IMR-90 (cell line): ENCODE data around the gene ARHGAP15. TPM values are rescaled to one million over a fixed set of nuclear protein-coding genes. Genes with fewer than 3 reads are reported as not detected.

Experiments
- ATAC-seq: fragments of 200-7000 bp; cut with Tn5 transposase; 2 replicates; pipeline ENCODE4 v1.9.1; 2020; ENCODE audit warnings: low read depth, mild to moderate bottlenecking, moderate library complexity
- BruUV-seq: library from RNA; stranded (reverse); fragments of 400-500 nt; replicated peaks from 2 replicates; lab custom pipeline; 2021; lab: Mats Ljungman, UMichigan
- CTCF ChIA-PET: fragments of 300-600 bp; formaldehyde crosslinking; extraction: SDS; loops from one replicate; lab custom pipeline; 2021; ENCODE audit warnings: antibody characterized with exemption; lab: Yijun Ruan, JAX
- POLR2A ChIA-PET: fragments of 300-600 bp; sonication (Branson Sonifier 250); formaldehyde crosslinking; loops from one replicate; lab custom pipeline; 2022; ENCODE audit warnings: antibody characterized with exemption; ENCODE audit not compliant: unreplicated experiment; lab: Charles Lee
- DNase-seq: peaks from one replicate; pipeline ENCODE4 v3.0.0; 2013
- H2AFZ ChIP-seq: replicated peaks from 2 replicates; pipeline ENCODE3; 2013; ENCODE audit warnings: low read length, mild to moderate bottlenecking; ENCODE audit not compliant: poor library complexity
- H2AK5ac ChIP-seq: 2 replicates; pipeline ENCODE4 v1.6.1; 2013; ENCODE audit warnings: low read depth, low read length, inconsistent platforms
- H2AK9ac ChIP-seq: replicated peaks from 2 replicates; pipeline ENCODE3; 2013; ENCODE audit warnings: mild to moderate bottlenecking, low read depth, low read length, moderate library complexity; ENCODE audit not compliant: poor library complexity
- H2BK120ac ChIP-seq: 2 replicates; pipeline ENCODE4 v1.6.1; 2013; ENCODE audit warnings: low read depth, low read length, inconsistent platforms
- H2BK15ac ChIP-seq: 3 replicates; pipeline ENCODE4 v1.6.1; 2013; ENCODE audit warnings: low read depth, low read length, inconsistent platforms
- H2BK20ac ChIP-seq: 2 replicates; pipeline ENCODE4 v1.6.1; 2013; ENCODE audit warnings: low read depth, mild to moderate bottlenecking, inconsistent platforms, low read length, moderate library complexity
- H2BK5ac ChIP-seq: 2 replicates; pipeline ENCODE4 v1.6.1; 2013; ENCODE audit warnings: mild to moderate bottlenecking, low read depth, low read length, inconsistent platforms; ENCODE audit not compliant: poor library complexity, severe bottlenecking
- H3K14ac ChIP-seq: replicated peaks from 2 replicates; pipeline ENCODE4 v1.6.1; 2013; ENCODE audit warnings: low read depth, low read length, inconsistent platforms
- H3K18ac ChIP-seq: 2 replicates; pipeline ENCODE4 v1.6.1; 2013; ENCODE audit warnings: low read depth, low read length, control low read depth
- H3K23ac ChIP-seq: 2 replicates; pipeline ENCODE4 v1.6.1; 2013; ENCODE audit warnings: low read depth, low read length, inconsistent platforms
- H3K27ac ChIP-seq: 2 replicates; pipeline ENCODE4 v1.5.1; 2013; ENCODE audit warnings: mild to moderate bottlenecking, control low read depth, low read length; ENCODE audit not compliant: insufficient read depth
- H3K27me3 ChIP-seq: 2 replicates; pipeline ENCODE4 v1.6.1; 2013; ENCODE audit warnings: low read length; ENCODE audit not compliant: control insufficient read depth, insufficient read depth
- H3K36me3 ChIP-seq: 2 replicates; pipeline ENCODE4 v1.6.1; 2013; ENCODE audit warnings: low read length, mixed read lengths; ENCODE audit not compliant: control insufficient read depth, insufficient read depth
- H3K4ac ChIP-seq: 2 replicates; pipeline ENCODE4 v1.6.1; 2013; ENCODE audit warnings: low read depth, low read length, inconsistent platforms
- H3K4me1 ChIP-seq: 2 replicates; pipeline ENCODE4 v1.6.1; 2013; ENCODE audit warnings: low read length, mixed read lengths; ENCODE audit not compliant: control insufficient read depth, insufficient read depth
- H3K4me2 ChIP-seq: 2 replicates; pipeline ENCODE4 v1.6.1; 2013; ENCODE audit warnings: low read depth, mild to moderate bottlenecking, control low read depth, low read length, moderate library complexity
- H3K4me3 ChIP-seq: 2 replicates; pipeline ENCODE4 v1.5.1; 2013; ENCODE audit warnings: low read depth, mild to moderate bottlenecking, control low read depth, low read length, moderate library complexity; ENCODE audit not compliant: insufficient read depth
- H3K56ac ChIP-seq: 2 replicates; pipeline ENCODE4 v1.6.1; 2013; ENCODE audit warnings: low read length, inconsistent platforms; ENCODE audit not compliant: insufficient read depth; ENCODE audit errors: extremely low read depth
- H3K79me1 ChIP-seq, 2 experiments: 2 replicates each; pipeline ENCODE4 v1.6.1; 2013; ENCODE audit warnings: low read length in 2 of 2, inconsistent platforms in 1 of 2, low read depth in 1 of 2
- H3K9ac ChIP-seq: 2 replicates; pipeline ENCODE4 v1.6.1; 2013; ENCODE audit warnings: low read depth, low read length, control low read depth
- H3K9me1 ChIP-seq: 2 replicates; pipeline ENCODE4 v1.6.1; 2013; ENCODE audit warnings: low read length, inconsistent platforms; ENCODE audit not compliant: insufficient read depth
- H3K9me3 ChIP-seq: 2 replicates; pipeline ENCODE4 v1.6.1; 2013; ENCODE audit warnings: low read length; ENCODE audit not compliant: control insufficient read depth, insufficient read depth
- H4K20me1 ChIP-seq: 2 replicates; pipeline ENCODE4 v1.6.1; 2013; ENCODE audit warnings: low read length, inconsistent platforms; ENCODE audit not compliant: insufficient read depth
- H4K5ac ChIP-seq: 2 replicates; pipeline ENCODE4 v1.6.1; 2013; ENCODE audit warnings: mild to moderate bottlenecking, low read depth, low read length, control low read depth
- H4K8ac ChIP-seq, 2 experiments: 2 replicates each; pipeline ENCODE4 v1.6.1; 2013; ENCODE audit warnings: low read depth in 2 of 2, low read length in 2 of 2, control low read depth in 1 of 2, inconsistent platforms in 1 of 2
- H4K91ac ChIP-seq: 2 replicates; pipeline ENCODE4 v1.6.1; 2013; ENCODE audit warnings: low read depth, low read length, inconsistent platforms; ENCODE audit not compliant: insufficient read depth
- BHLHE40 ChIP-seq: fragments of 150-350 bp; IDR thresholded peaks from 2 replicates; pipeline ENCODE4 v1.6.1; 2016; ENCODE audit warnings: mild to moderate bottlenecking, low read depth, low read length
- CEBPB ChIP-seq: IDR thresholded peaks from 2 replicates; pipeline ENCODE4 v1.6.1; 2012; ENCODE audit warnings: low read depth, low read length, improper control_type of control experiment
- FOS ChIP-seq: fragments of 150-350 bp; IDR thresholded peaks from 2 replicates; pipeline ENCODE4 v1.6.1; 2016; ENCODE audit warnings: low read depth, low read length
- NFE2L2 ChIP-seq: fragments of 150-350 bp; IDR thresholded peaks from 2 replicates; pipeline ENCODE4 v1.6.1; 2016; ENCODE audit warnings: low read depth, mild to moderate bottlenecking, low read length
- POLR2A ChIP-seq: IDR thresholded peaks from 2 replicates; pipeline ENCODE4 v1.6.1; 2012; ENCODE audit warnings: mild to moderate bottlenecking, low read depth, low read length
- RCOR1 ChIP-seq: IDR thresholded peaks from 2 replicates; pipeline ENCODE4 v1.6.1; 2012; ENCODE audit warnings: mild to moderate bottlenecking, low read length, improper control_type of control experiment; ENCODE audit not compliant: insufficient replicate concordance
- RFX5 ChIP-seq: IDR thresholded peaks from 2 replicates; pipeline ENCODE4 v1.8.0; 2012; ENCODE audit warnings: low read depth, mild to moderate bottlenecking, low read length, moderate library complexity
- SMC3 ChIP-seq: fragments of 150-350 bp; IDR thresholded peaks from 2 replicates; pipeline ENCODE4 v1.6.1; 2016; ENCODE audit warnings: low read depth, mild to moderate bottlenecking, antibody characterized with exemption, low read length, moderate library complexity
- WGBS, 2 experiments: methylation state at CpG; one replicate each; pipeline versions ENCODE4 v1.1.5 to v1.1.7; 2013; ENCODE audit warnings: missing lambda C conversion rate in 2 of 2; ENCODE audit not compliant: insufficient read length in 1 of 2; ENCODE audit errors: extremely low coverage in 2 of 2; 5-methylcytosine and 5-hydroxymethylcytosine counted together
- dilution Hi-C: fragments of 300-500 bp; cut with HindIII; formaldehyde crosslinking; loops from one replicate; pipeline ENCODE4 v1.14.3; 2018; ENCODE audit warnings: low sequenced_read_pairs; ENCODE audit not compliant: unreplicated experiment
- in situ Hi-C: fragments of 300-500 bp; cut with MboI; formaldehyde crosslinking; loops from 3 replicates; pipeline ENCODE4 v1.14.3; 2019; ENCODE audit warnings: low sequenced_read_pairs, inconsistent platforms, mixed read lengths
- intact Hi-C: fragments of 100-400 bp; cut with micrococcal nuclease; formaldehyde crosslinking; loops from 2 replicates; pipeline ENCODE4 v1.10.0; 2022
- polyA plus RNA-seq, 3 experiments: library from polyadenylated mRNA; depleted of rRNA; stranded (reverse); fragments of >200 nt; gene quantifications; 2 replicates each; pipeline ENCODE4 v1.2.3, GENCODE V29; 2012; ENCODE audit warnings: low replicate concordance in 1 of 3
- total RNA-seq: library from RNA; depleted of rRNA; stranded (reverse); fragments of >200 nt; gene quantifications from 2 replicates; pipeline ENCODE4 v1.2.3, GENCODE V29; 2012
- TF ChIP-seq, protein P1 (sequence below): fragments of 150-350 bp; IDR thresholded peaks from 2 replicates; pipeline ENCODE4 v1.6.1; 2017; ENCODE audit warnings: mild to moderate bottlenecking, antibody characterized with exemption, low read length, low read depth
- TF ChIP-seq, protein P2 (sequence below): fragments of 150-350 bp; IDR thresholded peaks from 2 replicates; pipeline ENCODE4 v1.6.1; 2016; ENCODE audit warnings: low read depth, mild to moderate bottlenecking, low read length, moderate library complexity, borderline replicate concordance

Gene ARHGAP15
- total and polyA plus RNA-seq, 2 of the 4 experiments (the other 2 are of a cell fraction): not detected

DNA sequence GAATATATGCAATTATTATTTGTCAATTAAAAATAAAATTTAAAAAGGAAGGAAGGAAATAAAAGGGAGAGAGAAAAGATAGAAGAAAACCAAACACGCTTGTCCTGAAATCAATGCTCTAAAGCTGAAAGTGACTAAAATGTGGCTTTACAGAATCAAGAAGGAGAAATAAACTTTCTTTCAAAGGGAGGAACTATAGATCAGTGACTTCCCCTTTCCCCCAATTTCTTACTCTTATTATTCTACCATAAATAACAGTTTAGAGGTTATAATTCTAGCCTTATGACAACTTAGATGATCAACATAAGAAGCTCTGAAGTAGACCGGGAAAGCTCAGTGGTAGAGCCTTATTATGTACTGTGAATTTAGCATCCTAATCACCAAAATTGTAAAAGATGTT is 122.5 kb downstream of the ARHGAP15 start:
- Histone ChIP-seq H2BK15ac (no peak overlapping the region), H3K4me2 (no peak overlapping the region), H3K9me1 (no peaks in the 10 kb centered on the region), H3K4me1 (no peaks in the 10 kb centered on the region), H4K91ac (no peak overlapping the region), H2AK9ac (no peak overlapping the region), H3K79me1 (no peaks in the 10 kb centered on the region), H3K9ac (no peak overlapping the region), H3K4ac (no peak overlapping the region), H4K20me1 (no peaks in the 10 kb centered on the region), H2BK20ac (no peak overlapping the region), H2AFZ (no peak overlapping the region), H3K14ac (no peak overlapping the region), H4K8ac (no peak overlapping the region), H3K9me3 (no peaks in the 10 kb centered on the region), H2BK5ac (no peak overlapping the region), H3K36me3 (no peaks in the 10 kb centered on the region), H3K18ac (no peak overlapping the region), H4K5ac (no peak overlapping the region), H3K4me3 (no peak overlapping the region), H3K27me3 (peaks cover 6% of the 10 kb centered on the region), H3K56ac (no peak overlapping the region), H3K23ac (no peak overlapping the region), H2BK120ac (no peak overlapping the region), H2AK5ac (no peak overlapping the region), H3K27ac (no peak overlapping the region)
- intact Hi-C loops: no loop called here
- dilution Hi-C loops: no loop called here
- POLR2A ChIA-PET: no interaction called here
- no CpG with 5 or more reads among the region's 2 CpGs for WGBS, 2 experiments
- in situ Hi-C loops: loop anchor here (10.0 kb wide), 1 partner anchor 217 kb away; no protein-coding TSS in a partner anchor
- TF ChIP-seq POLR2A (no peak), FOS (no peak), CEBPB (no peak), SMC3 (no peak), BHLHE40 (no peak), RFX5 (no peak), NFE2L2 (no peak), RCOR1 (no peak)
- TF ChIP-seq, protein P1, sequence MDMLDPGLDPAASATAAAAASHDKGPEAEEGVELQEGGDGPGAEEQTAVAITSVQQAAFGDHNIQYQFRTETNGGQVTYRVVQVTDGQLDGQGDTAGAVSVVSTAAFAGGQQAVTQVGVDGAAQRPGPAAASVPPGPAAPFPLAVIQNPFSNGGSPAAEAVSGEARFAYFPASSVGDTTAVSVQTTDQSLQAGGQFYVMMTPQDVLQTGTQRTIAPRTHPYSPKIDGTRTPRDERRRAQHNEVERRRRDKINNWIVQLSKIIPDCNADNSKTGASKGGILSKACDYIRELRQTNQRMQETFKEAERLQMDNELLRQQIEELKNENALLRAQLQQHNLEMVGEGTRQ: no peak
- TF ChIP-seq, protein P2, sequence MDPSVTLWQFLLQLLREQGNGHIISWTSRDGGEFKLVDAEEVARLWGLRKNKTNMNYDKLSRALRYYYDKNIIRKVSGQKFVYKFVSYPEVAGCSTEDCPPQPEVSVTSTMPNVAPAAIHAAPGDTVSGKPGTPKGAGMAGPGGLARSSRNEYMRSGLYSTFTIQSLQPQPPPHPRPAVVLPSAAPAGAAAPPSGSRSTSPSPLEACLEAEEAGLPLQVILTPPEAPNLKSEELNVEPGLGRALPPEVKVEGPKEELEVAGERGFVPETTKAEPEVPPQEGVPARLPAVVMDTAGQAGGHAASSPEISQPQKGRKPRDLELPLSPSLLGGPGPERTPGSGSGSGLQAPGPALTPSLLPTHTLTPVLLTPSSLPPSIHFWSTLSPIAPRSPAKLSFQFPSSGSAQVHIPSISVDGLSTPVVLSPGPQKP: no peak
- DNase-seq: no peak
- no peak for ATAC-seq
- CTCF ChIA-PET: no interaction called here
- no TSS peak for BruUV-seq
